B cell (primary cell): ENCODE results near the gene TUBG1. TPM values are rescaled to one million over a fixed set of nuclear protein-coding genes. Genes with fewer than 3 reads are reported as not detected.
"Not testable (repeated sequence)": the region's sequence is repeated elsewhere in the genome, so short reads cannot be mapped to it uniquely, and the experiment has no call there.

Source experiments
- ATAC-seq: fragments of 200-7000 bp; cut with Tn5 transposase; one replicate; pipeline ENCODE4 v1.10.0; 2021; ENCODE audit warnings: low read depth, mild to moderate bottlenecking, moderate number of reproducible peaks, moderate library complexity
- CTCF ChIA-PET: fragments of 350-600 bp; sonication (Branson Sonifier 250); formaldehyde crosslinking; loops from one replicate; lab custom pipeline; 2021; ENCODE audit warnings: antibody characterized with exemption, inconsistent platforms; lab: Charles Lee
- POLR2A ChIA-PET: fragments of 350-600 bp; sonication (Branson Sonifier 250); formaldehyde crosslinking; loops from one replicate; lab custom pipeline; 2021; ENCODE audit warnings: antibody characterized with exemption; lab: Charles Lee
- DNase-seq: peaks from one replicate; pipeline ENCODE4 v3.0.0; 2013
- H2AFZ ChIP-seq: 2 replicates; pipeline ENCODE4 v1.6.1; 2012; ENCODE audit warnings: mild to moderate bottlenecking, low read depth, low read length; ENCODE audit not compliant: insufficient read depth, poor library complexity, severe bottlenecking
- H3K27ac ChIP-seq, 2 donors: 1 replicate in 1 of 2; 2 replicates in 1 of 2; pipeline ENCODE4 v1.5.1; 2012 to 2013; ENCODE audit warnings: low read length in 2 of 2, mild to moderate bottlenecking in 2 of 2, moderate library complexity in 1 of 2
- H3K27me3 ChIP-seq, 4 experiments: fragments of 200-600 bp in 1 of 4; sonication (generic) in 1 of 4; replicated peaks in 1 of 4; 1 replicate in 2 of 4; 2 replicates in 2 of 4; pipeline versions ENCODE4 v1.6.1 to v1.7.0; 2013 to 2016; ENCODE audit warnings: low read length in 3 of 4, mild to moderate bottlenecking in 2 of 4, mixed read lengths in 1 of 4, moderate library complexity in 1 of 4; ENCODE audit not compliant: insufficient read depth in 4 of 4, control insufficient read depth in 3 of 4; ENCODE audit errors: control extremely low read depth in 1 of 4
- H3K36me3 ChIP-seq, 2 experiments: replicated peaks in 1 of 2; 1 replicate in 1 of 2; 2 replicates in 1 of 2; pipeline versions ENCODE4 v1.6.1 to v1.7.1; 2013; ENCODE audit warnings: low read length in 1 of 2; ENCODE audit not compliant: insufficient read depth in 2 of 2, control insufficient read depth in 1 of 2; ENCODE audit errors: control extremely low read depth in 1 of 2, extremely low read depth in 1 of 2
- H3K4me1 ChIP-seq, 2 donors: fragments of 200-600 bp in 1 of 2; sonication (generic) in 1 of 2; 1 replicate in 1 of 2; 2 replicates in 1 of 2; pipeline versions ENCODE4 v1.5.1 to v1.6.1; 2013 to 2017; ENCODE audit warnings: low read length in 2 of 2; ENCODE audit not compliant: control insufficient read depth in 2 of 2, insufficient read depth in 2 of 2
- H3K4me2 ChIP-seq: replicated peaks from 2 replicates; pipeline ENCODE3; 2012; ENCODE audit warnings: mild to moderate bottlenecking, low read depth, low read length; ENCODE audit not compliant: poor library complexity, severe bottlenecking
- H3K4me3 ChIP-seq, 5 experiments: fragments of 200-600 bp in 1 of 5; sonication (generic) in 1 of 5; 1 replicate in 3 of 5; 2 replicates in 2 of 5; pipeline versions ENCODE4 v1.5.1 to v1.7.0; 2011 to 2016; ENCODE audit warnings: low read length in 4 of 5, mild to moderate bottlenecking in 4 of 5, low read depth in 2 of 5, control low read depth in 1 of 5, moderate library complexity in 1 of 5; ENCODE audit not compliant: insufficient read depth in 1 of 5; ENCODE audit errors: control extremely low read depth in 1 of 5, extremely low read depth in 1 of 5
- H3K79me2 ChIP-seq: fragments of 200-600 bp; sonication (generic); one replicate; pipeline ENCODE4 v1.6.0; 2016; ENCODE audit warnings: low read length; ENCODE audit not compliant: control insufficient read depth, insufficient read depth
- H3K9ac ChIP-seq: fragments of 200-600 bp; sonication (generic); 2 replicates; pipeline ENCODE4 v1.6.1; 2017; ENCODE audit warnings: mild to moderate bottlenecking, low read length, moderate library complexity
- H3K9me3 ChIP-seq, 3 donors: one replicate each; pipeline versions ENCODE4 v1.6.1 to v1.7.1; 2013; ENCODE audit warnings: low read length in 2 of 3; ENCODE audit not compliant: control insufficient read depth in 2 of 3, insufficient read depth in 1 of 3; ENCODE audit errors: control extremely low read depth in 1 of 3
- H4K20me1 ChIP-seq: 2 replicates; pipeline ENCODE4 v1.6.0; 2012; ENCODE audit warnings: mild to moderate bottlenecking, low read length; ENCODE audit not compliant: insufficient read depth, control insufficient read depth, poor library complexity, severe bottlenecking
- H3K27ac Mint-ChIP-seq: one replicate; pipeline ENCODE4 v1.8.0; 2021; ENCODE audit warnings: mixed read lengths
- H3K27me3 Mint-ChIP-seq: one replicate; pipeline ENCODE4 v1.8.0; 2021; ENCODE audit warnings: mixed read lengths
- H3K4me1 Mint-ChIP-seq: one replicate; pipeline ENCODE4 v1.8.0; 2021; ENCODE audit warnings: mixed read lengths
- H3K4me3 Mint-ChIP-seq: one replicate; pipeline ENCODE4 v1.8.0; 2021; ENCODE audit warnings: mixed read lengths
- H3K9me3 Mint-ChIP-seq: one replicate; pipeline ENCODE4 v1.8.0; 2022; ENCODE audit warnings: mixed read lengths; ENCODE audit not compliant: insufficient read depth
- EZH2 ChIP-seq: IDR thresholded peaks from 2 replicates; pipeline ENCODE4 v1.6.1; 2012; ENCODE audit warnings: borderline replicate concordance, low read depth, mild to moderate bottlenecking, moderate library complexity, low read length; ENCODE audit not compliant: insufficient read depth, poor library complexity, severe bottlenecking
- WGBS: methylation state at CpG from one replicate; pipeline ENCODE4 v1.1.5; 2013; ENCODE audit warnings: missing lambda C conversion rate; ENCODE audit not compliant: insufficient coverage; 5-methylcytosine and 5-hydroxymethylcytosine counted together
- intact Hi-C: fragments of 100-400 bp; cut with micrococcal nuclease; formaldehyde crosslinking; loops from one replicate; pipeline ENCODE4 v1.10.0; 2022
- polyA plus RNA-seq: library from polyadenylated mRNA; depleted of rRNA; stranded (reverse); fragments of >200 nt; gene quantifications from 2 replicates; pipeline ENCODE4 v1.2.3, GENCODE V29; 2012
- total RNA-seq, 2 donors: library from RNA; stranded (reverse); fragments of 120-200 nt in 1 of 2; gene quantifications; 1 replicate in 1 of 2; 2 replicates in 1 of 2; pipeline versions ENCODE4 v1.2.3 to v1.2.4, GENCODE V29; 2013 to 2022
- TF ChIP-seq, protein P1 (sequence below): fragments of 200-600 bp; IDR thresholded peaks from one replicate; pipeline ENCODE4 v1.8.0; 2022; ENCODE audit warnings: antibody characterized with exemption, mild to moderate bottlenecking

The TUBG1 gene
- total and polyA plus RNA-seq, 2 donors (not counting 1 experiment from before 2014, with no cell fraction given) = 17.2 to 19.5 TPM

DNA sequence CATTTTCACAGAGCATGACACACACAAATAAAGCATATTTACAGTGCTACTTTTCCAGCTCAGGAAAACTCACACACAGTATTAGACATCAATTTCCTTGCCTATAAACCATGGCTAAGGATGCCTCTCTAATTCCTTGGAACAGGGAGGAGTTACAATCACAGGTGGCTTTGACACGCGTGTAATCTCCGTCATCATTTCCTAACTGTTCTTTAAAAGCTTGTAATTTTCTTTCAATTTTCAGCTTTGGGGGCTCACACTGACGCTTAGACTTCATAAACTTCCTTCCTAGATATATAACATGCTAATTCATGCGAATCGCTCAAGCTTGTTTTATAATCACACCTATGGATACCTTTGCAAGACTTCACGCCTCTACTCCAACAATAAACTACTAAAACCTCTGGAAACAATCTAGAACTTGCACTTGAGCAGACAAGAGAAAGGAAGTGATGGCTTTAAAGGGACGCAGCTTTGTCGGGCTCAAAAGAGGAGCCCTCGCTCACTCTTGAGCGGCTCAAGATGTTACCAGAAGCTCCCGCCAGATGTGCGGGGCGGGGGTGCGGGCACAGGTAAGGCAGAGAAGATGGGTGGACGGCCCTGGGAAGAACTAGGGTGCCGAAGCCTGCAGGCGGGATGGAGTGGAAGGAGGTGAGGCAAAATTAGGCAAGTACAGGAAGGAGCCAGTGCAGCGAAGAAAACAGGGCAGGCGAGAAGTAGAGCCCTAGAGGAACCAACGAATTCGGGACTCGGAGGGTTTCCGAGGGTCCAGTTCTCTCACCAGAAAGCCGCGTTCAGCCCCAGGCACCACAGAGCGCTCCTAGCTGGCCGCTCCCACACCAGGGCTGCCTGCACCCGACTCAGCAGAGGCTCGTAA, 940 bp upstream of the TUBG1 start:
- H3K4me1 ChIP-seq = peaks cover 40 to 44% of the 10 kb centered on the region in 2 donors
- peak overlapping the region; percentile 100 for H3K4me3 Mint-ChIP-seq
- intact Hi-C loops = loop anchor here (1.0 kb wide), 7 partner anchors 31 to 390 kb away; partner anchors contain the start of genes EZH1, NAGLU, PSMC3IP and PTGES3L

DNA sequence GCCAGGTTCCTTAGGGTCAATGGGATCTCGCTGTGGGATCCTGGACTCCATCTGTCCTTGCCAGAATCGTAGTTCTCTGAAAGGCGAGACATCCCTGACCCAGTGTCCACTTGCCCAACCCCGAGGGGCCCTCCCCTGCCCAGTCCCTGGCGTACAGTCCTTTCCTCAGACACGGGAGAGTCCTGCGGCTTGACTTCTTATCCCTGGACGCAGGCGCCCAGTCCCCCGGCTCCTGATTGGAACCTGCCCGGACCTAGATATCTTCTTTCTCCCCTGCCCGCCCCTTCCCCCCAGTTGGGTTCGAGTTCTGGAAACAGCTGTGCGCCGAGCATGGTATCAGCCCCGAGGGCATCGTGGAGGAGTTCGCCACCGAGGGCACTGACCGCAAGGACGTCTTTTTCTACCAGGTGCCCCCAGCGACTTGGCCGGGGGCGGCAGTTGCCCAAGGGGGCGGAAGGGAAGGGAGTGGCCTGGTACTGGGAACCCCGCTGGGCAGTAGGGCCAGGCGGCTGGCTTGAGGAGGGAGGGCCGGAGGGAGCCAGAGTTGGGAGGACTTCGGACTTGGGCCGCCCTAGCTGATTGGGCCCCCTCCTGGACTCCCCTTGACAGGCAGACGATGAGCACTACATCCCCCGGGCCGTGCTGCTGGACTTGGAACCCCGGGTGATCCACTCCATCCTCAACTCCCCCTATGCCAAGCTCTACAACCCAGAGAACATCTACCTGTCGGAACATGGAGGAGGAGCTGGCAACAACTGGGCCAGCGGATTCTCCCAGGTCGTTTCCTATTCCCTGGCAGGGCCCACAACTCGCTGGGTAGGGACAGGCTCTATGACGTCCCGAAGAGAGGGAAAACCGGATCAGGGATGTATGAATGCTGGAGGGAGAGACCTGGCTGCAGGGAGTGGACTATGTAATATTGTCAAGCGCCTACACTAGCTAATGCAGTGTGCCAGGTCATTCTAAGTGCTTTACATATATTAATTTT, 625 bp downstream of the TUBG1 start:
- POLR2A ChIA-PET = interaction anchor here (0.6 to 3.0 kb wide), 5 partner anchors 32 to 500 kb away, joined by 3 to 19 read pairs (median 3); partner anchors contain the start of genes PLEKHH3 and PSMC3IP
- Histone ChIP-seq H3K4me1 (peaks cover 33 to 36% of the 10 kb centered on the region in 2 donors), H4K20me1 (peaks cover 38% of the 10 kb centered on the region), H3K4me3 (peak overlapping the region; percentile 65 to 95 (median 83)), H3K79me2 (peaks cover 47% of the 10 kb centered on the region), H2AFZ (peak overlapping the region; percentile 98), H3K27ac (peak overlapping the region; percentile 58 to 76), H3K9ac (peak overlapping the region; percentile 91), H3K4me2 (peak overlapping the region; percentile 93), H3K36me3 (peaks cover 0 to 21% of the 10 kb centered on the region in 2 experiments)
- CTCF ChIA-PET = interaction anchor here (0.7 to 3.3 kb wide), 8 partner anchors 25 to 153 kb away, joined by 3 to 35 read pairs (median 6); partner anchors contain the start of genes PLEKHH3 and PSMC3IP
- 21% methylated on average over 27 of the region's 42 CpGs for WGBS
- not testable (repeated sequence) for ATAC-seq, H3K9me3 ChIP-seq, H3K27me3 Mint-ChIP-seq, H3K9me3 Mint-ChIP-seq, DNase-seq, H3K27me3 ChIP-seq
- Mint-ChIP-seq H3K4me1 (peaks cover 43% of the 10 kb centered on the region), H3K4me3 (peak overlapping the region; percentile 100), H3K27ac (peak overlapping the region; percentile 98)
- intact Hi-C loops = loop anchor here (1.0 kb wide), 7 partner anchors 33 to 388 kb away; partner anchors contain the start of genes EZH1, NAGLU, PSMC3IP and PTGES3L

More for the DNA sequence above, 940 bp upstream of the TUBG1 start:
- Histone ChIP-seq H3K9me3 (no peaks in the 10 kb centered on the region), H3K27me3 (no peaks in the 10 kb centered on the region), H3K27ac (peak overlapping the region; percentile 79 to 95), H3K36me3 (peaks cover 0 to 17% of the 10 kb centered on the region in 2 experiments), H2AFZ (peak overlapping the region; percentile 98), H4K20me1 (peaks cover 49% of the 10 kb centered on the region), H3K4me3 (peak overlapping the region; percentile 73 to 94 (median 83)), H3K79me2 (peaks cover 63% of the 10 kb centered on the region), H3K4me2 (peak overlapping the region; percentile 82), H3K9ac (peak overlapping the region; percentile 91)
- H3K27me3 Mint-ChIP-seq = no peaks in the 10 kb centered on the region
- peak; percentile 42 for ATAC-seq
- no peak for TF ChIP-seq EZH2
- TF ChIP-seq, protein P1, sequence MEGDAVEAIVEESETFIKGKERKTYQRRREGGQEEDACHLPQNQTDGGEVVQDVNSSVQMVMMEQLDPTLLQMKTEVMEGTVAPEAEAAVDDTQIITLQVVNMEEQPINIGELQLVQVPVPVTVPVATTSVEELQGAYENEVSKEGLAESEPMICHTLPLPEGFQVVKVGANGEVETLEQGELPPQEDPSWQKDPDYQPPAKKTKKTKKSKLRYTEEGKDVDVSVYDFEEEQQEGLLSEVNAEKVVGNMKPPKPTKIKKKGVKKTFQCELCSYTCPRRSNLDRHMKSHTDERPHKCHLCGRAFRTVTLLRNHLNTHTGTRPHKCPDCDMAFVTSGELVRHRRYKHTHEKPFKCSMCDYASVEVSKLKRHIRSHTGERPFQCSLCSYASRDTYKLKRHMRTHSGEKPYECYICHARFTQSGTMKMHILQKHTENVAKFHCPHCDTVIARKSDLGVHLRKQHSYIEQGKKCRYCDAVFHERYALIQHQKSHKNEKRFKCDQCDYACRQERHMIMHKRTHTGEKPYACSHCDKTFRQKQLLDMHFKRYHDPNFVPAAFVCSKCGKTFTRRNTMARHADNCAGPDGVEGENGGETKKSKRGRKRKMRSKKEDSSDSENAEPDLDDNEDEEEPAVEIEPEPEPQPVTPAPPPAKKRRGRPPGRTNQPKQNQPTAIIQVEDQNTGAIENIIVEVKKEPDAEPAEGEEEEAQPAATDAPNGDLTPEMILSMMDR = no peak
- POLR2A ChIA-PET = interaction anchor here (0.6 to 3.0 kb wide), 6 partner anchors 17 to 232 kb away, joined by 3 to 19 read pairs (median 5); partner anchors contain the start of genes PLEKHH3 and PSMC3IP
- 1% methylated on average over 27 of the region's 30 CpGs for WGBS
- no peak for DNase-seq
- peak overlapping the region; percentile 98 for H3K27ac Mint-ChIP-seq
- peaks cover 56% of the 10 kb centered on the region for H3K4me1 Mint-ChIP-seq
- CTCF ChIA-PET = interaction anchor here (0.6 to 3.3 kb wide), 20 partner anchors 11 to 825 kb away, joined by 3 to 35 read pairs (median 4); partner anchors contain the start of genes PLEKHH3 and PSMC3IP
- H3K9me3 Mint-ChIP-seq = no peaks in the 10 kb centered on the region
